OCI-M2 (cell line): ENCODE results near the gene SCAANT1.

Experiments
- DNase-seq: peaks from one replicate; lab custom pipeline; 2025; ENCODE audit not compliant: unreplicated experiment; lab: John Stamatoyannopoulos, UW

Gene SCAANT1

DNA sequence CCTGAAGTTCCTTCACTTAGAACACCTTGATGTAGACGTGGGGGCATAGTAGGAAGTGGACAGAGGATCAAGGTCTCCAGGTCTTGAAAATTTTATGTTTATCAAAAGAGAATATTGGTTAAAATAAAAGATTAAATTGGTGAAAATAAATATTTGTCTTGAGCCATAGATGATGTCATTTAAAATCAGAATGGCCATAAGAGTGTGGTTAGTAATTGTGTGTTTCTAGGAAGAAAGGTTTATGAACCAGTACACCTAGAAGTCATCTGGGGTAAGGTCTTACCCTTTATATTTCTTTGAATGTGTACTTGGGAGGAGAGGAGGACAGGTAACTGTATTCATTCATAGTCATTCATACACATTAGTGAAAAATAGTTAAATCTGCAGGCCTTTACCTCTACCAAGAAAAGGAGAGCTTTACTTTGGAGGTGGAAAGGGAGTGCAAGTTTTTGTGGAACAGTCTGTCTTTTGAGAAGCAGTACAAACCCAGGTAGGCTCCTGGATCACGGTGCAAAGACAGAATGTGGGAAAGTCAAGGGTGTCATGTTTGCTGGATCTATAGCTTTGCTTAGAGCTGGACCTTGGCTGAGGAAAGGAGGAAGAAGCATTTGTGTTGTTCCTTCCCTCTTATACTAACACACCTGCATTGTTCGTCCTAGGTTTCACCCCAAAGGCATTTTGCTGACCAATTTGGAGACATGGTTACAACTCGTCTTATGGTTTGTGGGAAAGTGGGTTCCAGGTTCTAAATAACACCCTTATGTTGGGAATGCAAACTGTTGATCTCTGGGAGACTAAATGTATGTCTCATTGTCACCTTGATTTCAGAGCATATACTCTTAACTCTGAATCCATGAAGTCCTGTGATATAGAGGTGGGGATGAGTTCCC, 6.2 kb downstream of the SCAANT1 start:
- no peak for DNase-seq

DNA sequence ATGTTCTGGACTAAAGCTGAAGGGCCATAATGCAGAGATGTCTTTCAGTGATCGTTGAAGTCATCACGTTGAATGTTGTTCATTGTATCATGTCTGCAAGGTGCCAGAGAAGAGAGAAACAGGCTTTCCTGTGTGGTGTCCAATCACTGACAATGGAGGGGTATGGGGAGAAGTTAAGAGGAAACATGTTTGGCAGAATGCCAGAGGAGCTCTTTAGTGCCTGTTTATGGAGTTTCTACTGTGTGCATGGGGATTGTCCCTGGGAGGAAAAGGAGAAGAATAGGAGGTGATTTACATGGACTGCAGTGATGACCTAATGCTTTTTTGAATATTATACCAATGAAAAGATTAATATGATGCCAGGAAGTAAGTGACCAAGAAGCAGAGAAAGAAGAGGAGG, 11.7 kb downstream of the SCAANT1 start:
- DNase-seq = no peak

DNA sequence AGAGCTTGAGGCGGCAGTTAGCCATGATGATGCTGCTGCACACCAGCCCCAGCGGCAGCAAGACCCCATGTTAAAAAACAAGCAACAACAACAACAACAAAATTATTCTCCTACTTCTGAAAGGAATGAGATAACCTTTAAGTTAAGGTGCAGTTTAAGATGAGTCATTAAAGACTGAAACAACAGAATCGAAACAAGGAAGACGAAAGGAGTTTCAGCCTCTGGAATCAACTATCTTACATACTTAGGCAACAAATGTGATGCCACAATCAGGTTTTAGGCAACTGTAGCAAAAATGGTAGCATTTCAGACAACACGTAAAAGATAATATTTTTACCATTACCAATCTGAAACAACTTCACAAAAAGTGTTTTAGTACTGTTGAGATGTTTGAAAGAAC, 12.2 kb downstream of the SCAANT1 start:
- no peak for DNase-seq

DNA sequence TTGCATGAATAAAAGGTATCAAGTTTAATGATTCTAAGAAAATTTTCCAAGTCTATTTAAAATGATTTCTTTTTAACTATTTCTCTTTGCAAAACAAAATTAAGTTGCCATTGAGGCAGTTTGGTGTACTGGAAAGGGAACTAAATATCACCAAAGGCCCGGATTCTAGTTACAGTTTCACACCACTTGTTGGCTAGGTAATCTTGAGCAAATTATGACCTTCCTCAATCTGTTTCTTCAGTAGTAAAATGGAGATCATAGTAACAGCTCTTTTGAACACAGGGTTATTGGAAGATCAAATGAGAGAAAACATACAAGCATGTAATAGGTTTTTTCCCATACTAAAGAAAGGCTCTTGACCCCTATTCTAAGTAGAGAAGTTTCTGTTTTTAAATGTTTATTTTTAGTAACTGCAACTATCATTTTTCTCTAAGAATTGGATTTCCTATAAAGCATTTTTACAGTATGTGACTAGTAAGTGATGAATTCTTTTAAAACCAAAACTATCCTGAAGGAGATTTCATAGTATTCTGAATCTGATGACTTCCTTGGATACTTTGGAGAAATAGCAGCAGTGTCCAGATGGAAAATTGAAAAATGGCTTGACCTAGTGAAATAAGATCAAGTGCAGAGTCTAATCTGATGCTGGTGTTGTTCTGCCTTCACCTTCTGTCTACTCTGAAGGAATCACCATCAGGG, 15.7 kb downstream of the SCAANT1 start:
- no peak for DNase-seq

DNA sequence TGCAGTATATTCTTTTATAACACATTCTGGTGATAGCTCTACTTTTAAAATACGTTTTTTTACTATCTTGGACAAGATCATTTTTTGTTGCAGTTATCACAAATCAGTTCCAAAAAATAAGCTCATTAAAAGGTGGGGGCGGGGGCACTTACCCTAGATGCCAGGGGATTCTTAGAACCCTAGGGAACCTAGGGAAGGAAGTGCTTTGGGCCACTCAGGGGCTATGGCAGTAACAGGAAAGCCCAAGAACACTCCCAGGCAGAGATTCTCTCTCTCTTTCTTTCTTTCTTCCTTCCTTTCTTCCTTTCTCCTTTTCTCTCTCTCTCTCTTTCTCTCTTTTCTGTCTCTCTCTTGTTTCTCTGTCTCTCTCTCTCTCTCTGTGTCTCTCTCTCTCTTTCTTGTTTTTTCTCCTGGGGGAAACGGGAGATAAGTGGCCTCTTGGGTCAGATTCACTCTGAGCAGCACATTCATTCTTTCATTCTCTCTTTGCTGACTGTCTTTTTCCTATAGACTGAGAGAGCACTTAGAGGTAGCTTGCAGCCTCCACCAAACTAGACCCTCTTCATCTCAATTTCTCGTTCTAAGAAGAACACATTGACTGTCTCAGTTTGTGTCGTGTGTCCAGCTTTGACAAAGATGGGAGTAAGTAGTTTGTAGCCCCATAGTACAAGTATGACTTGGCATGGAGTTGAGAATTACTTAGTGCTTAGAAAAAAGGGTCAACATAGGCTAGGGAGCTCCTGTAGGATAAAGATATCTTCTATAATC, 16.6 kb downstream of the SCAANT1 start:
- no peak for DNase-seq

DNA sequence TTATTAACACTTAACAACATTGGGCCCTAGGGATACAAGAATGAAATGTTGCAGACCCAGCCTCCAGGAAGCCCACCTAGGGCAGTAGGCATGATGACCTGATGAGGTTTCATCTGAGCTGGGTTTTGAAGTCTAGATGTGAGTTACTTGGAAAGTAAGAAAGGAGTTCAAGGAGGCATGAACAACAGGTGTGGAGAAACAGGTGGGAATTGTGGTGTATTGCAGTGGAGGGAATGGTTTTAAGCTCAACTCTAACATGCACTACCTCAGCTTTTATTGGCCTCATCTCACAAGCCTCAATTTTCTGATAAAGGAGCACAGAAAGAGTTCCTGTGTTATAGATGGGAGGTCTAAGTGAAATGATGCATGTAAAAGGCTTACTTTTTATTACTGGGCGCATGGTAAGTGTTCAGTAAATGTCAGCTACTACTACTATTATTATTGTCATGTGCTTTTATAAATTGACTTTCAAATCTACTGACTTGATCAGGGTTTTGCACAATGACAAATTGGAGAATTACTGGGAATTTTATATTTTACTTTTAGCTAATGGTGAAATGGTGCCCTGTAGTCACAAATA, 19.3 kb downstream of the SCAANT1 start:
- no peak for DNase-seq

DNA sequence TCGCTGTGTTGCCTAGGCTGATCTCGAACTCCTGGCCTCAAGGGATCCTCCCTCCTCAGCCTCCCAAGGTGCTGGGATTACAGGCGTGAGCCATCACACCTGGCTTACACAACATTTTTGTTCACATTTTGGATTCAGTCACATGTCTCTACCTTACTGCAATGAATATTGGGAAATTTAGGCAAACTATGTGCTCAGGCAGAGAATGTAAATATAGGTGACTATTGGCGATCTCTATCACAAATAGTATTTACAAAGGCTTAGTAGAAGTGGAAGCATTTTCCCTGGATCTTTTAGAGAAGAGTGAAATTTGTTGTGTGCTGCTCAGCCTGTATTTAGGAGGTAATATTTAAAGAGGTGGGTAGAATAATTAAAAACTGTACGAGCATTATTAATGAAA, 20.7 kb downstream of the SCAANT1 start:
- no peak for DNase-seq

DNA sequence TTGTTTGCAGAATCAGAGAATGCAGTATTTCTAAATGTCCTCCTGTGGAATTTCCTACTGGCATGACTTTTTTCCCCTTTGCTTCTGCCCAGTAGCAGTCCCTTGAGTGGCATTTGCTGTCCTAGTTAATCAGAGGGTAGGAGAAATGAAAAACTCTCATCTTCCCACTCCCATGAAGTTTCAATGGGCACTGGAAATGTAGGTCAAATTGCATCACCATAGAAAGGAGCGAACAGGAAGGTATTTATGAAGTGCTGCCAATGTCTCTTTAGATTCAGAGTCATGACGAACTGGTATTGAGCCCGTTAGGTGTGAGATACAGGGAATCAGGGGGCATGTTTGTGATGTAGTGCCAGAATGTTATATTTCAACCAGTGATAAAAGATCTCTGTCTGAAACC, 25.3 kb downstream of the SCAANT1 start:
- no peak for DNase-seq

DNA sequence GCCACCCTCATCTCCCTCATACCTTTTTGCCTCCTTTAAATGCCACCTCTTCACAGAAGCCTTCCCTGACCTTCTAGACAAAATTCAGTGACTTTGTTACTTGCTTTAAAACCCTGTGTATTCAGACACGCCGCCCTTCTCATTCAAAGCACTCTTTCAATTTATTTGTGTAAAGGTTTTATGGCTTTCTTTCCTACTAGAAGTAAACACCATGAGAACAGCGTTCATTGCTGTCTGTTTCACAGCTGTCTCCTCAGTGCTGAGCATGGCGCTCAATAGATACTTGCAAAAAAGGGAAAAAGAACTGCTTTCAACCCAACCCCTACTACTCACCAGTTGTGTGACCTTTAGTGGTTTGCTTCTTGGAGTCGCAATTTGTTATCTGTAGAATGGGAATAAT, 31.5 kb downstream of the SCAANT1 start:
- no peak for DNase-seq

DNA sequence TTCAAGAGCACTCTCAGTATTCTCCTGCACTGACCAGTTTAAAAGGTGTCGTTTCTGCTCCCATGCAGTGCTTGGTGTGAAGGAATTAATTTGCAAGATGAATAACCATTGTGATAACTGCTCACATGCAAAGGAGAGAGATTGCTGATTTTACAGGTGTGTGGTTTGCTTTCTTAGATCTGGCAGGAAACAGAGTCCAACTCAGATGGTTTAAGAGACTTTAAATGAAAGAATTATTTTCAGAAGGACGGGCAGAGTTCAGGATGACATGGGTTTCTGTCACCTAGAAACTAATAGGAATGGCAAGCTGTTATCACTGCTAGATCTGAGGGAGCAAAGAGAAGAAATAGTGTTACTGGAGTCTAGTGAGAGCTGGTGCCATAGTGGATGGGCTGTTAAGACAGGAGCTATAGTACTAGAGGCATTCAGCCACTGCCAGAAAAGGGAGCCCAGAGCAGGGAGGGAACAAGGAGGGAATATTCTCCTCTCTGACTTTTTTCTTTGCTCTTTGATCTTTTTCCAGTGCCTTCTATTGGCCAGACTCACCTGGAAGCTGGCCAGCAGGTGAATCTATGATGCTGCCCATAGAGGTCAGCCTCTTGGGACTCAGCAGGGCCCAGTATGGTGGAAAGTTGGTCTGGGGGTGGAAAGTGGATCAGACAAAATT, 33.7 kb downstream of the SCAANT1 start:
- DNase-seq = no peak

DNA sequence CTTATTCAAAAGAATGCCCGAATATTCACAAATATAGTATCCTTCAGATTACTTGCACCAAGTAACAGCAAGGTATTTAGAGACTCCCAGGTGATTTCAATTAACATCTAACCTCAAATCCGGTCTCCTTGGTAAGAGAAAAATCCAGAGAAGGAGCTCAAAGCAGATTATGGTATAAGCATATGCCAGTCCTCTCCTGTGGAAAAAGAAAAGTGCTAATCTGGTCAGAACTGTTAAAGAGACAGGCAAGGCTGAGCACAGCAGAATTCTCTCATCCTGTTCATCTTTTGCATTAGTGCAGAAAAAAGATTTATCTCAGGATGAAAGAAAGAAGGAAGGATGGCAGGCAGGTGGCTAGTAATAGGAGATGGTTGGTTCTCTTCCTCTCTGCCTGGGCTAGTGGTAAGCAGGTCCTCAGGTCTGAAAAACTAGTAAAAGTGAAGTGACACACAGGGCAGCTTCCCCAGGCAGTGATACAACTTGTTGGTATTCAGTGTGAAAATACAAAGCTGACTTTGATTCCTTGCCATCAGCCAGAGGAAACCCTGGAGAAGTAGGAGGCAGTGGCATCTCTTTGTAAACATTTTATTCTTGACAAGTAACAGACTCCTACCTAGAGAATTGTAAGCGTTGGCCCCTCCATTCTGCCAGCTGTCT, 34.3 kb downstream of the SCAANT1 start:
- DNase-seq = no peak

DNA sequence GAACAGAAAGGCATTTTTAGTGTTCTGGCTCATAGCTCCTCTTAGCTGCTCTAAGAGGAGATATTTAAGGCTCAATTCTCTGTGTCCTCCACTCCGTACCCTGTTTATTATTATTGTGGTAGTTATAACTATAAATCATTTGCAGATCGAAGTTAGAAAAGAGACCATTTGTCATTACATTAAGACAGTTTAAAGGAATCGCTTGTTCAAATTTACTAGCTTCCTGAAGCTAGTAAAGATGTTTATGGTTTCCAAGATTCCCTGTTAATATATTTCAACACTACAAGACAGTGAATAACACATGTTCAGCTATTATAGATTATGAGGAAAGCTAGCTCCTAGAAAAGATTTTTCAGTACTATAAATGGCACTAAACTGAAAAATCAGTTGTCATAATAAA, 35.9 kb downstream of the SCAANT1 start:
- no peak for DNase-seq

DNA sequence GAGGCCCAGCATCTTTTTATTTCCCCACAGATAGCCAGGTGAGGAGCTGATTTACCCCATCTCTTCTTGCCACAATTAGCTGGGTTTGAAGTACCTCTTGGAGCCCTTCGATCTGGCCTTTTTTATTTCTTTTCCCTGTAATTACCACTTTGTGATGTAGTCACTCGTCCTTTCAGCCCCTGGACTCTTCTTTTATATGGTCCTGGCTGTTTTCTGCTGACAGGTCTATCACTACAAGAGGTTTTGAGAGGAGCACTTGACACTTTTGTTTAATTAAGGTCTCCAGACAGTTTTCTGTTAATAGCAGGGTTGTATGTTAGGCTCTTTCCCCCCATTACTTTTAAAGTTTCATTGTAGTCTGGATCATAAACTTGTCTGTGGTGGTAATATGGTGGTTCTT, 36.7 kb downstream of the SCAANT1 start:
- DNase-seq = no peak

DNA sequence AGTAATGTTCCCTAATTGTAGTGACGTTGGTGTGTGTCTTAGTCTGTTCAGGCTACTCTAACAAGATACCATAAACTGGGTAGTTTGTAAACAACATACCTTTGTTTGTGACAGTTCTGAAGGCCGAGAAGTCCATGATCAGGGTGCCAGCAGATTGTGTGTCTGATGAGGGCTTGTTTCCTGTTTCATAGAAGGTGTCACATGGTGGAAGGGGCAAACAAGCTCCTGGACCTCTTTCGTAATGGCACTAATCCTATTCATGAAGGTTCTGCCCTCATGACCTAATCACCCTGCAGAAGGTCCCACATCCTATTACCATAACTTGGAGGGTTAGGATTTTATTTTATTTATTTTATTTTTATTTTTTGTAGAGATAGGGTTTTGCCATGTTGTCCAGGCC, 37.4 kb downstream of the SCAANT1 start:
- no peak for DNase-seq

DNA sequence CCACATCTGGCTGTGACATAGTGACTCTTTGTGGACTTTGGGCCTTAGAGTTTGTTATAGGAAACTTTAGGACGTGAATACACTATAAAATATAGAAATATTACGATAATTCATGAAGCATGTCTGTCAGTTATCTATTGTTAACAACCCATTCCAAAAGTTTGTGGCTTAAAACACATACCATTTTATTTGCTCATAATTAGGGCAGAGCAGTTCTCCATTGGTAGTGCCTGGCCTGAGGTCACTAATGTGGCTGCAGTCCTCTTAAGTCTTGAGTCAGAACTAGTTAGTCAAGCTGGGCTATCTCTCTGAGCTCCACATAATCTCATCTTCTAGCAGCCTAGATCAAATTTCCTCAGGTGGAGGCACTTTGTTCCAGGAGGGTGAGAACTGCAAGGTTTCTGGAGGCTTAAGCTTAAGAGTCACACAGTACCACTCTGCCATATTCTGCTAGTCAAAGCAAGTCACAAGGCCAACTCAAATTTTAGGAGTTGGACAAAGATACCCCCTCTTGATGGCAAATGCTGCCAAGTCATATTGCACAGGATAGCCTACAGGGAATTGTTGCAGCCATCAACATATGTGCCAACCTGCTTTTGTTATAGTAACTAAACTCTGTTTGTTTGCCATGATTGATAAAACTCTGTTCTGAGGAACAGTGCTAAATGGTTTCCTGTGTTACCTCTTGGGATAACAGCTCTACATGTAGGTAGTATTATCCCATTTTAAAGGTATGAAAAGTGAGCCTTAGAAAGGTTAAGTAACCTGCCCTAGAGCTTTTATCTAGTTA, 39.9 kb downstream of the SCAANT1 start:
- no peak for DNase-seq

DNA sequence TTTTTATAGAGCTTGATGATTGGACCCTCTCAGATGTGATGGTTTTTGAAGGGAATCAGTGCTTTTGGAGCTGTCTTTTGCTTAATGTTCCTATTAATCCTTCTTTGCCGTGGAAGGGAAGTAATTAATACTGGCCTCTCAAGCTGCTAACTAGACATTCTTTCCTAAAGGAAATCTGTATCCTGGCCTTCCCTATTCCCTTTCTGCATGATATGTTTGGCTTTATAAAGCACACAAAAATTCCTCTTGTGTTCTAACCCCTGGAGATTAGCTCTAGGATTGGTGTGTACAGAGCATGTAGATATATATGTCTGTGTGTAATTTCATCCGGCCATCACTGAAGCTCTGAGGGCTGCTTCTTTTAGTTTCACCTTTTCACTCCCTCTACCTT, 41.6 kb downstream of the SCAANT1 start:
- no peak for DNase-seq

DNA sequence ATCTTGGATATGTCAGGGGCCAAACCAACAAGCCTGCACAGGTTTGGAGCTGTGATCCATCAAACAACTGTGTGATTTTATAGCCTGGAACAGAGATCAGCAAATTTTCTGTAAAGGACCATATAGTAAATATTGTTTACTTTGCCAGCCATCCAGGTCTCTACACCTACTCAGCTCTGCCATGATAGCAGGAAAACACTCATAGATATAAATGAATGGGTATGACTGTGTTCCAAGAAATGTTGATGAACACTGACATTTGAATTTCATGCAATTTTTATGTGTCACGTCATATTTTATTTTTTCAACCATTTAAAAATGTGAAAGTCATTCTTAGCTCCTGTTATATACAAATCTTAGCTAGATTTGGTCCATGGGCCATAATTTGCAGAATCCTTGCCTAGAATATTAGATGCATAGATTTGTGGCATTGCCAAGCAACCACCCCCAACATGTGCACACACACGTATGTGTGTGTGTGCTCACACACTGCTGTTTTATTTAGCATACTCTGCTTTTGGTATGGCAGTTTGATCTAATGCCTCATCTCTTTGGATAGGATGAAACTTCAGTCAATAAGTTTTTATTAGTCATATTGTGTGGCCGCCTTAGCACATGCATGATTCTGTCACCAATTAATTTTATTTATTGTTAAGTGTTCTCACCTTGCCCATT, 42.1 kb downstream of the SCAANT1 start:
- DNase-seq = no peak

DNA sequence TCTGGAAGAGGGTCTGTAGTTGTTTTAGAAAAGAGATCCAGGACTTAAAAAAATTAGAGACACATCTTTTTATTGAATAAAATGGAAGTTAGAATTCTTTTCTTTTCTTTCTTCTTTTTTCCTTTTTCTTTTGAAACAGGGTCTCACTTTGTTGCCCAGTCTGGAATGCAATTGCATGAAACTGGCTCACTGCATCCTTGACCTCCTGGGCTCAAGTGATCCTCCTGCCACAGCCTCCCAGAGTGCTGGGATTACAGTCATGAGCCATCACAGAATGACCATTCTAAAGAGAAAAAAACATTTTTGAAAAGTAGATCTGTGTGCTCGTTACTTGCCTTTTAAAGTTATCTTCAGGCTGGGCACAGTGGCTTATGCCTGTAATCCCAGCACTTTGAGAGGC, 45.0 kb downstream of the SCAANT1 start:
- no peak for DNase-seq

DNA sequence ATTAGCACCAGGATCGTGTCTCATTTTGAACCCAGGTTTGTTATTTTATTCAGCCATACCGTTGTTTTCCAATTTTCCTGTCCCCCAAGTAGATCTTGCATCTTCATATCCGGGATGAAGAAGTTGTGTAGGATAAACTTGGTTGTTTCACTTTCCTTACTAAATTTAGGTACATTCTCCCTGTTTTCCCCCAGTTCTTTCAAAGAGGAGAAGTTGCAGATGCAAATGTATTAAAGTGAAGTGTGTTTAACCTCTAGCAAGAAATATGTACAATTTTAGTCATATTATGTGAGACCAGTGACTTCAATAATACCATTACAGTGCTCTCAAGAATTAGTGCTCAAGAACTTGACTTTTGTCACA, 47.2 kb downstream of the SCAANT1 start:
- no peak for DNase-seq
